ENCODE results near the gene ORM1. TPM values are rescaled to one million over a fixed set of nuclear protein-coding genes. Genes with fewer than 3 reads are reported as not detected.

Gene ORM1
- total RNA-seq, 2 donors from 2014 or later = not detected

- no peak for DNase-seq (ENCODE audit: low spot score)
- Histone ChIP-seq H3K36me3 (no peaks in the 10 kb centered on the region), H3K9me3 (no peaks in the 10 kb centered on the region), H3K27ac (no peak overlapping the region), H3K4me1 (replicated peaks) (no peaks in the 10 kb centered on the region), H3K4me3 (no peak overlapping the region), H3K27me3 (replicated peaks; ENCODE audit: insufficient read depth) (no peaks in the 10 kb centered on the region)
- 59% methylated on average over 6 of the region's 6 CpGs for WGBS
- intact Hi-C loops (cut with DNase I) = no loop called here
- no peak for TF ChIP-seq POLR2AphosphoS5 (IDR thresholded peaks at IDR 0.05)
- TF ChIP-seq, protein P1, sequence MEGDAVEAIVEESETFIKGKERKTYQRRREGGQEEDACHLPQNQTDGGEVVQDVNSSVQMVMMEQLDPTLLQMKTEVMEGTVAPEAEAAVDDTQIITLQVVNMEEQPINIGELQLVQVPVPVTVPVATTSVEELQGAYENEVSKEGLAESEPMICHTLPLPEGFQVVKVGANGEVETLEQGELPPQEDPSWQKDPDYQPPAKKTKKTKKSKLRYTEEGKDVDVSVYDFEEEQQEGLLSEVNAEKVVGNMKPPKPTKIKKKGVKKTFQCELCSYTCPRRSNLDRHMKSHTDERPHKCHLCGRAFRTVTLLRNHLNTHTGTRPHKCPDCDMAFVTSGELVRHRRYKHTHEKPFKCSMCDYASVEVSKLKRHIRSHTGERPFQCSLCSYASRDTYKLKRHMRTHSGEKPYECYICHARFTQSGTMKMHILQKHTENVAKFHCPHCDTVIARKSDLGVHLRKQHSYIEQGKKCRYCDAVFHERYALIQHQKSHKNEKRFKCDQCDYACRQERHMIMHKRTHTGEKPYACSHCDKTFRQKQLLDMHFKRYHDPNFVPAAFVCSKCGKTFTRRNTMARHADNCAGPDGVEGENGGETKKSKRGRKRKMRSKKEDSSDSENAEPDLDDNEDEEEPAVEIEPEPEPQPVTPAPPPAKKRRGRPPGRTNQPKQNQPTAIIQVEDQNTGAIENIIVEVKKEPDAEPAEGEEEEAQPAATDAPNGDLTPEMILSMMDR (IDR thresholded peaks at IDR 0.05) = no peak
- no peak for TF ChIP-seq POLR2A (IDR thresholded peaks at IDR 0.05)
Observed at GRCh38 chr9:114302727-114303126, 20.2 kb upstream of the ORM1 start.

DNA sequence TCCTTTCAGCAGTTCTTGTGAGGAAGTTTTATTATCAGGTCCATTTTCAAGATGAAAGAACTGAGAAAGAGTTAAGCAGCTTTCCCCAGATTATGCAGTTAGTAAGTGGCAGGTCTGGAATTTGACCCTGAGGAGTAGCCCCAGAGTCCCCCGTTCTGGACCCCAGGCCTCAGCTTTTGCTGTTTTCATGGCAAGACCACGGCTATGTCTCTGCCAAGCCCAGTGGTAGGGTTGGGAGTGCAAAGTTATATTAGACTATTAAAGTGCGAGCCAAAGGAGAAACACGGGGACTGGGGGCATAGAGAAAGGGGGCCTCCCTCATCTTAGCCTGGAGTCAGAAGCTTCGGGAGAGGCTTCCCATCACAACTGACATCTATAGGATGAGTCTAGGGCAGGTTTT, 19.3 kb upstream of the ORM1 start:
- no peaks in the 10 kb centered on the region for H3K36me3 ChIP-seq
- no peak for TF ChIP-seq POLR2A (IDR thresholded peaks at IDR 0.05)
- TF ChIP-seq POLR2AphosphoS5 (IDR thresholded peaks at IDR 0.05) = no peak
- TF ChIP-seq, protein P1 (IDR thresholded peaks at IDR 0.05) = no peak
- H3K27ac ChIP-seq = no peak overlapping the region
- WGBS = 70% methylated on average over 5 of the region's 5 CpGs
- DNase-seq (ENCODE audit: low spot score) = no peak
- no peaks in the 10 kb centered on the region for H3K27me3 ChIP-seq (replicated peaks; ENCODE audit: insufficient read depth)
- H3K4me1 ChIP-seq (replicated peaks) = no peaks in the 10 kb centered on the region
- intact Hi-C loops (cut with DNase I) = no loop called here
- H3K9me3 ChIP-seq = no peaks in the 10 kb centered on the region
- no peak overlapping the region for H3K4me3 ChIP-seq

DNA sequence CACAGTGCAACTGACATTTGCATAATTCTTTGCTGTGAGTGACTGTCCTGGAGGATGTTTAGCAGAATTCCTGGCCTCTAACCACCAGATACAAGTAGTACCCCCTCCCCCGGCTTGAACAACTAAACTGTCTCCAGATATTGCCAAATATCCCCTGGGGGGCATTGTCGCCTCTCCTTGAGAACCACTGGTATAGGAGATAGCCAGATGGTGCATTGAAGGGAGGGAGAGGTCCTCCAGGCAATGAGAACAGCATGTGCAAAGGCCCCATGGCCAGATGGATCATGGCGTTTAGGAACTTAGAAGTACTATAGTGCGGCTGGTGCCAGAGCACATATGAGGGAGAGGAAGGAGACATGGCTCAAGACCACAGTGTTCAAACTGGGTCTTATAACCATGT, 18.9 kb upstream of the ORM1 start:
- no peaks in the 10 kb centered on the region for H3K9me3 ChIP-seq
- intact Hi-C loops (cut with DNase I) = no loop called here
- TF ChIP-seq, protein P1 (IDR thresholded peaks at IDR 0.05) = no peak
- TF ChIP-seq POLR2AphosphoS5 (IDR thresholded peaks at IDR 0.05) (no peak), POLR2A (IDR thresholded peaks at IDR 0.05) (no peak)
- no peak for DNase-seq (ENCODE audit: low spot score)
- no peak overlapping the region for H3K4me3 ChIP-seq
- WGBS = 100% methylated on average over 4 of the region's 4 CpGs
- H3K27ac ChIP-seq = no peak overlapping the region
- no peaks in the 10 kb centered on the region for H3K36me3 ChIP-seq
- H3K27me3 ChIP-seq (replicated peaks; ENCODE audit: insufficient read depth) = no peaks in the 10 kb centered on the region
- H3K4me1 ChIP-seq (replicated peaks) = no peaks in the 10 kb centered on the region

DNA sequence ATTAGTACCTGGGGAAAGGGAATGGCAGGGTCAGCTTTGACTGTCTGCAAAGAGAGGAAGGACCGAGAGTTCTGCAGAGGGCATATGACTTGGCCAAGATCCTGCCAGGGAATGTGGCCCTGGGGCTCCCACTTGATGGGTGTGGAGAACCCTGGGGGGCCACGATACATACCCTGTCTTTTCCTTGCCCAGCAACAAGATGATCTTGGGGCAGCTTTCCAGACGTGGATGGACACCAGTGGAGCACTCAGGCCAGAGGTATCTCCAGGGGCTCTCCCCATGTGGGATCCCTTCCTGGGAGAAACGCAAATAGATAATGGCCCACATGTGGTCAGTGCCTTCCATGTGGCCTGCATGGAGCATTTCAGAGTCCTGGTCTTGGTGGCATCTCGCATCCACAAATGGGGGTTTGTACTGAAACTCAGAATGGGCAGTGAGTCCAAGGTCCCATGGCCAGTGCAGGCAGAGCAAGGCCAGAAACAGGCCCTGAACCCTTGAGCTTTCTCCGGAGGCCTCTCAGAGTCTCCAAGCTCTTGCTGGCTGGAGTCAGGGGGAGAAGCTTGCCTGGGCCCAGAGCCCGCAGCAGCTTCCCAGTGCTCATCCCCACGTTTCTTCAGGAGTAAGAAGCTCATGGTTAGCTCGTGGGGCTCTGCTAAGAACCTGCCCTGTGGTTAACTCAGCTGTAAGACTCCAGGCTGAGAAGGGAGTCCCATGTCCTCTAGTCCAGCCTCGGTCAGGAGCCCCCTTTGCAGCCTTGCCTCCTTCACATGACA, 18.3 kb upstream of the ORM1 start:
- intact Hi-C loops (cut with DNase I) = no loop called here
- DNase-seq (ENCODE audit: low spot score) = no peak
- TF ChIP-seq, protein P1 (IDR thresholded peaks at IDR 0.05) = no peak
- TF ChIP-seq POLR2AphosphoS5 (IDR thresholded peaks at IDR 0.05) (no peak), POLR2A (IDR thresholded peaks at IDR 0.05) (no peak)
- WGBS = 92% methylated on average over 10 of the region's 10 CpGs
- Histone ChIP-seq H3K9me3 (no peaks in the 10 kb centered on the region), H3K4me3 (no peak overlapping the region), H3K36me3 (no peaks in the 10 kb centered on the region), H3K27me3 (replicated peaks; ENCODE audit: insufficient read depth) (no peaks in the 10 kb centered on the region), H3K4me1 (replicated peaks) (no peaks in the 10 kb centered on the region), H3K27ac (no peak overlapping the region)

DNA sequence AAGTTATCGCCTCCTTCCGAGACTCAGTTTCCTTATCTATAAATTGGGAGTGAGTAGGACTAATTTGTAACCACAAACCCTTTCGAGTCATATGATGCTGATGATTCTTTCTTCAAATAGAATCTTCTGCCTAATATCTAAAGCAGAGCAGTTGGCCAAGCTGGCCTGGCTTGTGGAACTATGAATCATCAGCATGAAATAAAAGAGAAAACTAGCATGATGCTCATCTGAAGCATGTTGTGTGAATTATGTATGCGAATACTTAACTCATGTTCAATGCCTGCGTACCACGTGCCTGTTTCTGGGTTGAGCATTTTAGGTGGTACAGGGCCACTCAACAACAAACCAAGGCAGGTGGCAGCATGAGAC, 15.0 kb upstream of the ORM1 start:
- Histone ChIP-seq H3K36me3 (no peaks in the 10 kb centered on the region), H3K27ac (no peak overlapping the region), H3K4me3 (no peak overlapping the region), H3K4me1 (replicated peaks) (no peaks in the 10 kb centered on the region), H3K27me3 (replicated peaks; ENCODE audit: insufficient read depth) (no peaks in the 10 kb centered on the region), H3K9me3 (no peaks in the 10 kb centered on the region)
- no peak for TF ChIP-seq POLR2AphosphoS5 (IDR thresholded peaks at IDR 0.05)
- no peak for TF ChIP-seq POLR2A (IDR thresholded peaks at IDR 0.05)
- TF ChIP-seq, protein P1 (IDR thresholded peaks at IDR 0.05) = no peak
- intact Hi-C loops (cut with DNase I) = no loop called here
- WGBS = 88% methylated on average over 6 of the region's 6 CpGs
- DNase-seq (ENCODE audit: low spot score) = no peak
